Nephron progenitor cell (in vitro differentiated cells): ENCODE measurements around the gene CDH4.

Experiments used
- DNase-seq: peaks from one replicate; pipeline ENCODE4 v3.0.0; 2021
- H3K27ac Mint-ChIP-seq: 2 replicates; pipeline ENCODE4 v1.8.0; 2021; ENCODE audit warnings: mild to moderate bottlenecking, moderate library complexity, mixed read lengths
- H3K27me3 Mint-ChIP-seq: 2 replicates; pipeline ENCODE4 v1.8.0; 2021; ENCODE audit warnings: mild to moderate bottlenecking, low read depth, mixed read lengths; ENCODE audit not compliant: poor library complexity
- H3K36me3 Mint-ChIP-seq: 2 replicates; pipeline ENCODE4 v1.8.0; 2021; ENCODE audit warnings: low read depth, mixed read lengths
- H3K4me1 Mint-ChIP-seq: 2 replicates; pipeline ENCODE4 v1.8.0; 2021; ENCODE audit warnings: mixed read lengths
- H3K4me3 Mint-ChIP-seq: 2 replicates; pipeline ENCODE4 v1.8.0; 2021; ENCODE audit warnings: mild to moderate bottlenecking, moderate library complexity, mixed read lengths
- H3K9me3 Mint-ChIP-seq: 2 replicates; pipeline ENCODE4 v1.8.0; 2021; ENCODE audit warnings: mild to moderate bottlenecking, moderate library complexity, mixed read lengths
- CTCF ChIP-seq: fragments of 200-600 bp; sonication (generic); IDR thresholded peaks from 2 replicates; pipeline ENCODE4 v1.5.0; 2021; ENCODE audit warnings: antibody characterized with exemption

CDH4 gene

DNA sequence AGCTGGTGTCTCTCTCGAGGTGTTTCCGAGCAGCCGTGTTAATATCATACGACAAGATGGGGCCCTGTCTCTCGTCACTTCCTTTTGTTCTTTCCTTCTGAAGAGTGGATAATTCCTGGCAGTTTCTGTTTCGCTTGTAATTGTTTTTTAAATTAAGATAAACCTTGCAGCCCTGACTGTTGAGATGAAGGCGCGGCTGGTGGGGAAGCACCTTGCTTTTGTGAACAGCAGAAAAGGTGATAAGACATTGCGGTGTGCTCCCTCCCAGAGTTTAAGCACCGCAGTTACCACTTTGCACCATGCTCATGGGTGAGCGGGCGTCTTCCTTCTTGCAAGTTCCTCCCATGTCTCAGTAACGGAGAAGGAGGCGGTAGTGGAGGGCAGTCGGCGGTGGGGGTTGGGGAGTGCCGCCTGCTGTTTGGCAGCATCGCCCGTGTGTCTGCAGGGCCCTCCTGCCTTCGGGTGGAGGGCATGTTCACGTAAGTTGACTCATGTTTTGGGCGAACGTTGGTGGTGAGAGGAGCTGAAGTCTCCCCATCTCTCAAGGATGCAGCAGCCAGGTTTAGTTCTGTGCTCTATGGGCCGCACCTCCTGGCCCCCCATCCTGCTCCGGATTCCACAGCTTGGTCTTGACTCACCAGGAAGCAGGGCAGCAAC, 467.8 kb downstream of the CDH4 start:
- peaks cover 18% of the 10 kb centered on the region for H3K4me1 Mint-ChIP-seq
- no peak for TF ChIP-seq CTCF
- H3K27me3 Mint-ChIP-seq, result peaks cover 25% of the 10 kb centered on the region
- DNase-seq, result no peak
- no peak overlapping the region for H3K27ac Mint-ChIP-seq
- no peaks in the 10 kb centered on the region for H3K36me3 Mint-ChIP-seq
- peaks cover 4% of the 10 kb centered on the region for H3K9me3 Mint-ChIP-seq
- H3K4me3 Mint-ChIP-seq, result peak overlapping the region; percentile 48

- Mint-ChIP-seq H3K36me3 (no peaks in the 10 kb centered on the region), H3K27me3 (peaks cover 25% of the 10 kb centered on the region), H3K9me3 (peaks cover 1% of the 10 kb centered on the region), H3K4me1 (peaks cover 18% of the 10 kb centered on the region), H3K4me3 (no peak overlapping the region), H3K27ac (no peak overlapping the region)
- no peak for DNase-seq
- no peak for TF ChIP-seq CTCF
These were observed 468.3 kb downstream of the CDH4 start for GRCh38 chr20:61720348-61720696.

GRCh38 chr20:61722146-61722678, 470.2 kb downstream of the CDH4 start:
- Mint-ChIP-seq H3K36me3 (no peaks in the 10 kb centered on the region), H3K4me1 (peaks cover 18% of the 10 kb centered on the region), H3K27ac (no peak overlapping the region), H3K4me3 (no peak overlapping the region), H3K9me3 (no peaks in the 10 kb centered on the region), H3K27me3 (peaks cover 25% of the 10 kb centered on the region)
- TF ChIP-seq CTCF, result no peak
- no peak for DNase-seq

DNA sequence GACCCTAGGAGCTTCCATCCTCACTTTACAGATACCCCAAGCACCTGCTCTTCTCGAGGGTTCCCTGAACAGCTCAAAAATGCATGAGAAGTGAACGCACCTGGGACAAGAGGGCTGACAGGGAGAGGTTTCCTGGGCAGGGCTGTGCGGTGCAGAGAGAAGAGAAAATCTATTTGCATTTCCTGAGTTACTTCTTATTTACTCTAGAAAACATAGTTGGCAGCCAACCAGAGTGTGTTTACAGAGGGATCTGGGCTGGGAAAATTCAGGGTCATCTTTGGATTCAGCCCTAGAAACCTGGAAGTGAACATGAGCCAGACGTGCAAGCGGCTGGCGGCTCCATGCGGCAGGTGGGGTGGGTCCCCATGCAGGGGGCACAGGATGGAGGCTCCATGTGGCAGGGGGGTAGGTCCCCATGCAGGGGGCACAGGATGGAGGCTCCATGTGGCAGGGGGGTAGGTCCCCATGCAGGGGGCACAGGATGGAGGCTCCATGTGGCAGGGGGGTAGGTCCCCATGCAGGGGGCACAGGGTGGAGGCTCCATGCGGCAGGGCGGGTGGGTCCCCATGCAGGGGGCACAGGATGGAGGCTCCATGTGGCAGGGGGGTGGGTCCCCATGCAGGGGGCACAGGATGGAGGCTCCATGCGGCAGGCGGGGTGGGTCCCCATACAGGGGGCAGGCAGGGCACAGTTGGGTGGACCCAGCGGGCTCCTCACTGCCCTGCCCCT, 471.6 kb downstream of the CDH4 start:
- no peak overlapping the region for H3K4me3 Mint-ChIP-seq
- TF ChIP-seq CTCF, result no peak
- H3K27me3 Mint-ChIP-seq, result peaks cover 22% of the 10 kb centered on the region
- H3K36me3 Mint-ChIP-seq, result no peaks in the 10 kb centered on the region
- peaks cover 17% of the 10 kb centered on the region for H3K4me1 Mint-ChIP-seq
- H3K27ac Mint-ChIP-seq, result no peak overlapping the region
- no peaks in the 10 kb centered on the region for H3K9me3 Mint-ChIP-seq
- DNase-seq, result no peak

- no peak overlapping the region for H3K27ac Mint-ChIP-seq
- no peak overlapping the region for H3K4me3 Mint-ChIP-seq
- no peaks in the 10 kb centered on the region for H3K36me3 Mint-ChIP-seq
- peaks cover 18% of the 10 kb centered on the region for H3K27me3 Mint-ChIP-seq
- peaks cover 15% of the 10 kb centered on the region for H3K4me1 Mint-ChIP-seq
- peak; percentile 27 for DNase-seq
- no peaks in the 10 kb centered on the region for H3K9me3 Mint-ChIP-seq
- peak; percentile 46 for TF ChIP-seq CTCF
These were observed 472.3 kb downstream of the CDH4 start for GRCh38 chr20:61724376-61724775.
